ENCODE data around the gene DNAH11.

Gene DNAH11

DNA sequence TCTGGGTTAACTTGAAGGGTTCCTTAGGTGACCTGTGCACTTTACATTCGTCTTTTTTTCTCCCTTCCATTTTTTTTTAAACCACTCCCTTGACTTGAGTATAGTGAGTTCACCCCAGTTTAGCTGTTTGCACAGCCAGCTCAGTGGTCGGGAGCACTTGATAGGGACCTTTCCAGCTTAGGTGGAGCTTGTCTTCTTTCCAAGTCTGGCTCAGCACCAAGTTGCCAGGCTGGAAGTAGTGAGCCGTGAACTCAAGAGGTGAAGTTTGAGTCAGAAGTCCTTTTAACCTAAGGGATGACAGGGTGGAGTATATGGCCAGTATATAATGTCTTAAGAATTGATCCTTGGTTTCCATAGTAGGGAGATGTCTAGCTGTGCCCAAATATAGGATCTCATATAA is 7.2 kb downstream of the DNAH11 start:
- no peak for DNase-seq

- DNase-seq, result no peak
Measured at GRCh38 chr7:21550821-21551531, 8.1 kb downstream of the DNAH11 start.

GRCh38 chr7:21562385-21562784 is 19.5 kb downstream of the DNAH11 start:
- DNase-seq, result no peak

- DNase-seq, result no peak
Measured at GRCh38 chr7:21565614-21566013, 22.8 kb downstream of the DNAH11 start.

DNA sequence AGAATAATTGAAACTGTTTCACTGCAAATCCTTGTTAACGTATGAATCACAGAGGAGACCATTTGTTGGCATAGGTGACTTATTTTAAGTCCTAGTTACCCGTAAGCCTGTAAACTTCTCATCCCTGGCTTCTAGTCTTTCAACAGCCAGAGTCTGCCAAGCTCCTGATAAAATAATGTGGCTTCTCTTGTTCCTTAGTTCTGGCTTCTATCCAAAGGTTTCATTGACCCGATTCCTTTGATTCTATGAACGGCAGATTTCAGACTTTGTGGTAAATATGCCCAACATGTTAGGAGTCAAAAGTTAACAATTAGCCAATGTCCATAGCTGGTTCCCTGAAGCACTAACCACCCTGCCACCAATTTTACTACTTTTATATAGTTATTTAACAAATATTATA is 23.3 kb downstream of the DNAH11 start:
- no peak for DNase-seq

DNA sequence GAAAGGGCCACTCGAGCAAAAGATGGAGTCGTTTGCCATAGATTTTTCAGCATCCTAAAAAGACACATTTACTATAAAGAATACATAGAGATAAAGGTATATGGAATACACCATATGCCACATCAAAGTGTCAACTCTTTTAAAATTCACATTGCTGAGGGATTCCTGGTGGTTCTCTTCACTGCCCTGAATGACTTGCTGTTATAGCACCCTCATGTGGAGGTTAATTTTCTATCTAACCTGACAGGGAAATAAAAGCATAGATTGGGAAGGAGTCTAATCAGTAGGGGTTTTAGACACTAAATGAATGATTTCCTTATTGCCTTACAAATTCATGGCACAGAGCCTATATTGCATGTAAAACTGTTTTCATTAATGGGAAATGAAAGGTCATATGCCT is 25.9 kb downstream of the DNAH11 start:
- no peak for DNase-seq

DNA sequence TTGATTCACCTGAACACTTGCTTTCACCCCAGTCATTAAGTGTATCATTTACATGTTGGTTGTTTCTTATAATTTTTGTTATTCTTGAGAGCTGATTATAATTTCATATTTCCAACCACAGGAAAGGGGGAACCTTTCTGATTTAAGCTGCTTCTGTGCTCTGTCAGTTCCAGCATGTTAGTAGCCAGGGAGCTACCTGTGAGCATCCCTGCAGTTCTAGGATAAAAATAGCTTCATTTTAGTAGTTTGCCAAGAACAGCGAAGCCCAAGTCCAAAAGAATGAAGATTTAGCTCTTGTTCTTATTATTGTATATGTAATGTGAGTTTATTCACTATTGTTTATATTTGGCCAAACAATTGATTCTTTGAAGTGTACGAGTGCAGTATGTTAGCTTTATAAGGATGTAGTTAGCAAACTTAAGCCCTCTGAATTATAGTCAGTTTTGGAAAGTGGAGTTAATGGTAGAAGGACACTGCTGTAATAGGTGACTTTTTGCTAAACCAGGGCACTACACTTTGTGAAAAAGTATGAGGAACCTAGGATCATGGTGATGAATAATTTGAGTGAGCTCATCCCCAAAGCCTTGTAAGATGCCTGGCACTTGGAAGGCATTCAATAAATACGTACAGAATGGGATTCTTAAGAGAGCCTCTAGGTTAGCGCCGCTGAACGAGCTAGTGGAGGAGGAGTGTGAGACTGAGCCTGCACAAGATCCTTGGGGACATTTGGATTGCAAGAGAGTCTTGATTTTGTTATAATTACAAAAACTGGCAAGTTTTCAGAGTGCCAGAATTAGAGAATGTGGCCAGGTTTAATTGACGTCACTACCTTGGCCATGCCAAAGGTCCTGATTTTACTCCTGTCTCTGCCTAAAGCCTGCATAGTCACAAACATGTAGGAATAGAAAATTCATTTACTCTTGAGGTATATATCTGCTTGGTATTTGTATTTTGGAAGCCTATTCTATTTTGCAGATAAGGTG is 29.8 kb downstream of the DNAH11 start:
- DNase-seq, result no peak

DNA sequence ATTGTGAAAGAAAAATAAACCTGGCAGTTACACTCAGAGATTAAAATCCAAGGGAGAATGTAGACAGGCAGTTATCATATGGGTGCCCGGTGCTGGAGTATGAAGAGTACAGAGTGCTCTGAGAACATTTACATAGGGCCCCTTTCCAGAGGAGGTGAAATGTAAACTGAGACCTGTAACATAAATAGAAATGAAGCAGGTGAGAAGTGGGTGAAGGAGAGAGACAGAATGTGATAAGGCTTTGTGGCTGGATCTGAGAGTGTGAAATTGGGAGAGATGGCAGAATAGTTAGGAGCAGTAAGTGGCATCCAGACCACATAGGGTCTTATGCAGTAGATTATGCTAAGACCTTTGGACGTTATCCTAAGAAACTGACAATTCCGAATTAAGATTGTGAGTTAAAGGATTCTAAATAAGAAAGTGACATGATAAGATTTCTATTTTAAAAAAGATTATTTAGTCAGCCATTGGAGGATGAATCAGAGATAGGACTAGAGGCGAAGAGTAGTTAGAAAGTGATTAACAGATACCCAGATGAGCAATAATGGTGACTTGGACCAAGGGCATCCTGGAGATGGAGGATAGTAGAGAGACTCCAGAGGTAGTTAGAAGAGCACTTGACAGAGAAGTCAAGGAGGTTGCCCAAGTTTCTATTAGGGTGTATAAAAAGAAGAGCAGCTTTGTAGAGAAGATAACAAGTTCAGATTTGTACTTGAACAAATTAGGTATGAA is 36.7 kb downstream of the DNAH11 start:
- no peak for DNase-seq

- DNase-seq, result no peak
Measured at GRCh38 chr7:21580073-21580521, 37.3 kb downstream of the DNAH11 start.

DNA sequence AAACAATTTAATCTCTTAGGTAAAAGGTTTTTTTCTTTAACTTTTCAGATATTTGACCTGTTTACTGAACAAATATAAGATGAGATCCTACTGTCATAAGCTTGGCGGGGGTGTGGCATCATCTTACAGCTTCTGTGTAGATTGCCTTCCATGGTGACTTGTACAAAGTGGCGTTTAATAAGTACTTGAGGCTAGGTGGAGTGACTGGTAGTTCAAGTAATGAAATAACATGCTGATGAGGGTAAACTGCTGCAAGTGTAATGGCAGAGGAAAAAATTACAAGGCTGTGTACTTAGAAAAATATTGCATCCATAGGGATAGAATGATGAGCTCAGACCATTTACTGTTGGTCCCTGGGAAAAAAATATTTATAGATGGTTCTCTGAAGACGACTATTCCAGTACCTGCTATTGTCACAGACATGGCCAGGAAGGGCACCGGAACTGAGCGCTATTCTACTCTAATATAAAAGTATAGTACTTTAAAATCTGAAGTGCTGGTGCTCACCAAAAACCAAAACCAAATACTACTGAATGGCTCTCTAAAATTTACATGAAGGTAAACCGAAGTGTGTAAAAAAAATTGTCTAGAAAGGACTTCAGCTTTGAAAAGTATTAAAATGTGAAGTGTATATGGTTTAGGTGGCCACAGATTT is 42.4 kb downstream of the DNAH11 start:
- DNase-seq, result no peak

GRCh38 chr7:21587139-21587784 is 44.4 kb downstream of the DNAH11 start:
- DNase-seq, result no peak

DNA sequence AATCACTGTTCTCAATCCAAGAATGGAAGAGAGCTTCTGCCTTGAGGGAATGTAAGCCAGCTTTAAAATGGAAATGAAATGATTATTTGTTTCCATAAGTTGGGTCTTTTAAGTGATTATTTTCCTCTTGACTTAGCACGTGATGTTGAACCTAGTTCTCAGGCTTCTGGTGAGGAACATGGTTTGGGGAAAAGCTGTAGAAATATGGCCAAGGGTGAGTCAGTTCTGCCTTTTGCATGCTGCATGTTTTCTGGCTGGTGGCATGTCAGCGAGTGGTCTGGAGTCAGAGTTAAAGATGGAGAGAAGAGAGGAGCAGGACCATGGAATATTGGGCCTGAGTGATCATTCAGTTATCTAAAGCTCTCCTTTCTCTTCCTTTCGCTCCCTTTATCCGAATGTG is 54.0 kb downstream of the DNAH11 start:
- DNase-seq, result no peak

DNA sequence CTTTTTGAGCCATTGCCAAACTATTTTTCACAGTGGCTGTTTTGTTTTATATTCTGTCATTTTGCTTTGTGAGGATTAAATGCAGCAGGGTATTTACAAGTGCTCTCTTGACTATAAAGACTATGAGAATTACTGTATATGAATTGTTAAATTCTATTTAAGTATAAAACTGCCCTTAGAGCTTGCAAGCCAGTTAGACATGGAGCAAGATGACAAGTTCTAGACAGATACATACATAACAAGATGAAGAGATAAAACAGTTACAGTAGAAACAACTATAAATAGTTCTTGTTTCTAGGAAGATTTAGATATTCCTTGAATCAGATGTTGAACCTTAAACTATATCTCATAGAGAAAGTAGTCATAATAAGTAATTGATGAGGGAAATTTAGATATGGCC is 60.6 kb downstream of the DNAH11 start:
- no peak for DNase-seq

DNA sequence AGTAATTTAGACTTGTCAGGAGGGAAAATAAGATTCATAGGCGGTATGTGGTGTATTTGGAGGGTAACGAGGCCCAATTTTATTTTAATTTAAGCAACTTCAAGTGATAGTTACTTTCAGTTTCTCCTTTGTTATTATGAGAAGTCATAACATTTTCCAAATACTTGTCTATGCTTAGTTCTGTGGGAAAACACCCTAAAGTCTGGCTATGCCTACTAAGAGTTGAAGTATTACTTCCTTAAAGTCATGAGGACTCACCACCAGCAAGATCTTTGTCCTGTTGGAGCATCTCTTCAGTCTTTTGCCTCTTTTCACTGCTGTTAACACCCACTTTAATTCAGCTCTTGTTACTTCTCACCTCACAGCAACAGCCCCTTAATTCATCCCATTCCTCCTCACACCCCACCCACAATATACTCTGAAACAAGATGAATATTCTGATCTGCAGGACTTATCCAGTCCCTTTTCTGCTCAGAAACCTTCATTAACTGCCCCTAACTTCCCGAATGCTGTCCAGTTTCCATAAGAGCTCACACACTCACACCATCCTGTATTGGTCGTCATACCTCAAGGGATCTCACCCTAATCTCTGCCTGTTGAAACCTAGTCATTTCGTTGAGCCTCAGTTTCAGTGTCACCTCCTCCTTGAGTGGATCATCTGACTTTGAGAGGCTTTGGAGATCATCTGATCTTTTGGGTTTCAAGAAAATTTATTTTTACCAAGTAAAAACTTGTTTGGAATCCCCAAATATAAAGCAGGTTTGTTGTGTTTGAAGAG is 61.3 kb downstream of the DNAH11 start:
- no peak for DNase-seq

DNA sequence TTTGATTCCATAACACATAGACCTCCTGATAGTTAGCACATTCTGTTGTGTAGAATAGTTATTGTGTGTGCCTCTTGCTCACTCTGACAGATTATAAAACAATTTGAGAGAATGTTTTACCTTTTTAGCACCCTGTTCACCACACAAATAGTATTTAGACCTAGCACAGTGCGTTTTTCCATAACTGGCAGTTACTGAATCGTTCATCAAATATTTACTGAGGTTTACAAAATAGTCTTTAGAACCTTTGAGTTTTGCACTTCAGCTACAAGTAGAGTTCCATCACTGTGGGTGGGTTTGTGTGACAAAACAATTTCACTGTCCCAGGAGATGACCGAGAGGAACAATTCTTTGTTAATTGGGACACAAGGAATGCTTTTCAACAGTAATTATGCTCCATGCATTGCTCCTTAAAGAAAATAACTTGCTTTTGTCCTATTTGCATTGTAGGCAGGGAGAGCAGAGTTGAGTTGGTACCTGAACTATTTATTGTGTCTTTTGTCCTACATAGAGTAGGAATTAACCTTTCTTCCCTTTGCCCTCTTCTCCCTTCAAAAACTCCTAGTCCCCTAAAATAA is 62.3 kb downstream of the DNAH11 start:
- no peak for DNase-seq

DNA sequence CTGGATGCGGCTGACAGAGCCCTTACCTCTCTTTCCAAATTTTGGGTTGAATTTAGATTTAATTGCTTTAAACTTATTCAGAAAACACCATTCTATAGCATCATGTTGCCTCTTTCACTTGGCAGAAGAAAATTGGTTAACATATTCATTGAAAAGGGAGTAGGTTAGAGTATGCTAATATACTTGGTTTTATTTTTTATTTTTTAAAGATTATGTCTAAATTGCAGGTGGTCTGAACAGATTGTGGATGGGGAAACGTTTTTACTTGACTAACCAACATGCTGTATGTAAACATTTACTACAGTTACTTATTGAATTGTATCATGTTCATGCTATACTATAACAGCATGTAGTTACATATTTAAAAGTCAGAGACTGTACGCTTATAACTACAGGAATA is 65.6 kb downstream of the DNAH11 start:
- DNase-seq, result no peak

- no peak for DNase-seq
Measured at GRCh38 chr7:21611129-21611528, 68.3 kb downstream of the DNAH11 start.

DNA sequence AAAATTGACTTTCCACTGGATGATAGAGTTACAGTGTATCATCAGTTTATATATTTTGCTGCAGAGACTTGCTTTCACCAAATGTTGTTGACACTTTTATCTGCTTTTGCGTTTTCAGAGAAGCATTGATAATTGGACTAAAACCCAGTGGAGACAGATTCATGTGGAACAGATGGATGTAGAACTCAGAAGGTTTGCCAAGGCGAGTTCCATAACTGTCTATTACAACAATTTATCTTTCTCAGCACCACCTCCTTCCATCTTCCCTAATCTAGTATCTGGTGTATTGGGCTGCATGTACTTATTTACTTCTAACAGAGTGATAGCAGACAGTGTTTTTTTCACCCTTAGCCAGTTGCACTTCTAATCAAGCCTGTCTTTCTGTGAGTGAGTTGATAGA is 73.3 kb downstream of the DNAH11 start:
- no peak for DNase-seq

DNA sequence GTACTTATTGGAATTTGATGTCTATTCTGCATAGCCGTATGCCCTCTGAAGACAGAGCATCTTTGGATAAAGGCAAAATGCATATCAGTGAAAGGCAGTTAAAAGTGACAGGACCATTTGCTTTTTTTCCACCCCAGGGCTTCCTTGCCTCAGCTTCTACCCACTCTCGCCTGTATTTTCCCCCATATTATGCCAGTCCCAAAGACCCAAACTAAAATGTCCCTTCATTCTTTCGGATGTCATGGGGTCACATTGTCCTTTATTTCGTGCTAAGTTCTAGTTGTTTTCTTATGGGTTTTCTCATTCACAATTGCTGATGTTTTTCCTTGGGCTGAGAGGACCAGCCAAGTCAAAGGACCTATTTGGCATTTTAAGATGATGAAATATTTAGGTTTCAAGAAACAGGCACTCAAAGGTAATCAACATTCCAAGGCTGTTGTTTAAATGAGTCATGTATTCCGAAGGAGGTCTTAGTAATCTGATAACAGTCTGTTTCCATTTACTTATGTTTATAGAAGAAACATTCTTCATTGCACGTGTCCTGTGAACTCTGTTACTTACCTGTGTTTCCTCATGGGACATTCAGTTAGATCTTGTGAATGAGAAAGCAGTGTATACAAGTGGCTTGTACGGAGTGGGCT is 74.1 kb downstream of the DNAH11 start:
- DNase-seq, result no peak

DNA sequence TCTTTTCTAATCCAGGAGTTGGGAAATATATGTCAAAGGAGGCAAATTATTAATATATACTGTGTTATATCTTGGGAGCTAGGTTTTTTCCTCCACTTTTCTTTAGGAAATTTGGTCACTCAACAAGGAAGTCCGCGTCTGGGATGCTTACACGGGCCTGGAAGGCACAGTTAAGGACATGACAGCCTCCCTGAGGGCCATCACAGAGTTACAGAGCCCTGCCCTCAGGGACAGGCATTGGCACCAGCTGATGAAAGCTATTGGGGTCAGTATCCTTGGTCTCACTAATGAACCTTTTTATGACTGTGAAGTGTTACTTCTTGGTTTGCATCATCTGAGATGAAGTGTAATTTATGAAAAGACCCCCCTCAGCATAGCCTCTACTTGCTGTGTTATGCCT is 74.7 kb downstream of the DNAH11 start:
- no peak for DNase-seq
